Activated naive CD8-positive, alpha-beta T cell treated with anti-CD3 and anti-CD28 coated beads, Interleukin-2, amount 10 ng/mL, durations not matched to agents 7 days and 5 days (primary cell): ENCODE results near the gene KRTAP5-2. TPM values are rescaled to one million over a fixed set of nuclear protein-coding genes. Genes with fewer than 3 reads are reported as not detected.

Source experiments
- ATAC-seq: fragments of 150-1000 bp; cut with Tn5 transposase; one replicate; pipeline ENCODE4 v1.10.0; 2021; ENCODE audit warnings: low read depth, moderate library complexity
- POLR2A ChIA-PET: fragments of 350-600 bp; sonication (Branson Sonifier 250); formaldehyde crosslinking; loops from one replicate; lab custom pipeline; 2021; ENCODE audit warnings: antibody characterized with exemption; lab: Charles Lee
- DNase-seq: peaks from one replicate; pipeline ENCODE4 v3.0.0; 2021
- H3K27ac Mint-ChIP-seq: one replicate; pipeline ENCODE4 v1.8.0; 2022; ENCODE audit warnings: mild to moderate bottlenecking, mixed read lengths
- H3K27me3 Mint-ChIP-seq: one replicate; pipeline ENCODE4 v1.8.0; 2022; ENCODE audit warnings: mild to moderate bottlenecking, moderate library complexity, mixed read lengths
- H3K36me3 Mint-ChIP-seq: one replicate; pipeline ENCODE4 v1.8.0; 2021; ENCODE audit warnings: mild to moderate bottlenecking, mixed read lengths
- H3K4me1 Mint-ChIP-seq: one replicate; pipeline ENCODE4 v1.8.0; 2021; ENCODE audit warnings: mixed read lengths
- H3K4me3 Mint-ChIP-seq: one replicate; pipeline ENCODE4 v1.8.0; 2022; ENCODE audit warnings: mild to moderate bottlenecking, moderate library complexity, mixed read lengths
- H3K9me3 Mint-ChIP-seq: one replicate; pipeline ENCODE4 v1.8.0; 2021; ENCODE audit warnings: mixed read lengths
- total RNA-seq, 2 experiments: library from RNA; stranded (reverse); gene quantifications; one replicate each; pipeline ENCODE4 v1.2.3, GENCODE V29; 2021

KRTAP5-2 gene
- total RNA-seq, 2 experiments from 2014 or later, result not detected

GRCh38 chr11:1565173-1565903 is 32.8 kb downstream of the KRTAP5-2 start:
- peaks cover 7% of the 10 kb centered on the region for H3K27me3 Mint-ChIP-seq

GRCh38 chr11:1564535-1565172 is 33.4 kb downstream of the KRTAP5-2 start:
- Mint-ChIP-seq H3K9me3 (no peaks in the 10 kb centered on the region), H3K4me3 (no peak overlapping the region), H3K27me3 (peaks cover 4% of the 10 kb centered on the region), H3K36me3 (no peaks in the 10 kb centered on the region), H3K4me1 (no peaks in the 10 kb centered on the region), H3K27ac (no peak overlapping the region)
- DNase-seq, result no peak
- POLR2A ChIA-PET, result no interaction called here
- no peak for ATAC-seq

More at GRCh38 chr11:1565173-1565903, 32.8 kb downstream of the KRTAP5-2 start:
- Mint-ChIP-seq H3K27ac (no peak overlapping the region), H3K4me1 (no peaks in the 10 kb centered on the region), H3K36me3 (no peaks in the 10 kb centered on the region), H3K9me3 (no peaks in the 10 kb centered on the region), H3K4me3 (no peak overlapping the region)
- POLR2A ChIA-PET, result no interaction called here
- ATAC-seq (no peak), DNase-seq (no peak)

GRCh38 chr11:1563697-1564534 is 34.2 kb downstream of the KRTAP5-2 start:
- Mint-ChIP-seq H3K36me3 (no peaks in the 10 kb centered on the region), H3K27me3 (no peaks in the 10 kb centered on the region), H3K27ac (no peak overlapping the region), H3K4me3 (no peak overlapping the region), H3K9me3 (no peaks in the 10 kb centered on the region), H3K4me1 (no peaks in the 10 kb centered on the region)
- POLR2A ChIA-PET, result no interaction called here
- ATAC-seq (no peak), DNase-seq (no peak)

- ATAC-seq (no peak), DNase-seq (no peak)
- H3K27ac Mint-ChIP-seq, result no peak overlapping the region
- no peaks in the 10 kb centered on the region for H3K36me3 Mint-ChIP-seq
- H3K4me1 Mint-ChIP-seq, result no peaks in the 10 kb centered on the region
- POLR2A ChIA-PET, result no interaction called here
- H3K27me3 Mint-ChIP-seq, result no peaks in the 10 kb centered on the region
- no peak overlapping the region for H3K4me3 Mint-ChIP-seq
- no peaks in the 10 kb centered on the region for H3K9me3 Mint-ChIP-seq
Observed at GRCh38 chr11:1563149-1563638, 34.9 kb downstream of the KRTAP5-2 start.

GRCh38 chr11:1562469-1563148 is 35.5 kb downstream of the KRTAP5-2 start:
- POLR2A ChIA-PET, result no interaction called here
- no peaks in the 10 kb centered on the region for H3K9me3 Mint-ChIP-seq
- ATAC-seq (no peak), DNase-seq (no peak)
- no peak overlapping the region for H3K27ac Mint-ChIP-seq
- H3K27me3 Mint-ChIP-seq, result no peaks in the 10 kb centered on the region
- no peaks in the 10 kb centered on the region for H3K36me3 Mint-ChIP-seq
- no peaks in the 10 kb centered on the region for H3K4me1 Mint-ChIP-seq
- H3K4me3 Mint-ChIP-seq, result no peak overlapping the region

- Mint-ChIP-seq H3K36me3 (no peaks in the 10 kb centered on the region), H3K4me1 (no peaks in the 10 kb centered on the region), H3K27ac (no peak overlapping the region), H3K9me3 (no peaks in the 10 kb centered on the region), H3K4me3 (no peak overlapping the region), H3K27me3 (no peaks in the 10 kb centered on the region)
- ATAC-seq (no peak), DNase-seq (no peak)
- POLR2A ChIA-PET, result no interaction called here
Observed at GRCh38 chr11:1561955-1562354, 36.1 kb downstream of the KRTAP5-2 start.

- H3K27ac Mint-ChIP-seq, result no peak overlapping the region
- no peak for ATAC-seq
- no peaks in the 10 kb centered on the region for H3K4me1 Mint-ChIP-seq
- no peak for DNase-seq
- no peaks in the 10 kb centered on the region for H3K9me3 Mint-ChIP-seq
- H3K36me3 Mint-ChIP-seq, result no peaks in the 10 kb centered on the region
- POLR2A ChIA-PET, result no interaction called here
- no peak overlapping the region for H3K4me3 Mint-ChIP-seq
- H3K27me3 Mint-ChIP-seq, result no peaks in the 10 kb centered on the region
Observed at GRCh38 chr11:1561266-1561665, 36.8 kb downstream of the KRTAP5-2 start.

GRCh38 chr11:1560649-1561251 is 37.3 kb downstream of the KRTAP5-2 start:
- Mint-ChIP-seq H3K27ac (no peak overlapping the region), H3K36me3 (no peaks in the 10 kb centered on the region), H3K4me3 (no peak overlapping the region), H3K9me3 (no peaks in the 10 kb centered on the region), H3K27me3 (no peaks in the 10 kb centered on the region), H3K4me1 (no peaks in the 10 kb centered on the region)
- ATAC-seq, result no peak
- no peak for DNase-seq
- POLR2A ChIA-PET, result no interaction called here

GRCh38 chr11:1560002-1560648 is 38.0 kb downstream of the KRTAP5-2 start:
- no peaks in the 10 kb centered on the region for H3K9me3 Mint-ChIP-seq
- POLR2A ChIA-PET, result no interaction called here
- no peaks in the 10 kb centered on the region for H3K36me3 Mint-ChIP-seq
- no peak overlapping the region for H3K4me3 Mint-ChIP-seq
- DNase-seq (no peak), ATAC-seq (no peak)
- H3K27me3 Mint-ChIP-seq, result no peaks in the 10 kb centered on the region
- no peak overlapping the region for H3K27ac Mint-ChIP-seq
- no peaks in the 10 kb centered on the region for H3K4me1 Mint-ChIP-seq

GRCh38 chr11:1559111-1559951 is 38.8 kb downstream of the KRTAP5-2 start:
- no peaks in the 10 kb centered on the region for H3K9me3 Mint-ChIP-seq
- POLR2A ChIA-PET, result no interaction called here
- H3K27me3 Mint-ChIP-seq, result no peaks in the 10 kb centered on the region
- H3K36me3 Mint-ChIP-seq, result no peaks in the 10 kb centered on the region
- no peak overlapping the region for H3K4me3 Mint-ChIP-seq
- ATAC-seq (no peak), DNase-seq (no peak)
- no peak overlapping the region for H3K27ac Mint-ChIP-seq
- H3K4me1 Mint-ChIP-seq, result no peaks in the 10 kb centered on the region

- Mint-ChIP-seq H3K27me3 (peaks cover 1% of the 10 kb centered on the region), H3K27ac (no peak overlapping the region), H3K9me3 (no peaks in the 10 kb centered on the region), H3K4me3 (no peak overlapping the region), H3K36me3 (no peaks in the 10 kb centered on the region), H3K4me1 (no peaks in the 10 kb centered on the region)
- ATAC-seq (no peak), DNase-seq (no peak)
- POLR2A ChIA-PET, result no interaction called here
Observed at GRCh38 chr11:1558775-1559110, 39.4 kb downstream of the KRTAP5-2 start.
